Keratinocyte (primary cell): ENCODE data around the gene AGAP1.

Source experiments
- CTCF ChIP-seq, 3 experiments: IDR thresholded peaks in 1 of 3; conservative IDR thresholded peaks in 1 of 3; optimal IDR thresholded peaks in 1 of 3; 2 replicates in 2 of 3; 3 replicates in 1 of 3; pipeline versions ENCODE3 to v1.5.1; 2011; ENCODE audit warnings: low read length in 3 of 3, mild to moderate bottlenecking in 3 of 3, moderate library complexity in 2 of 3, control low read depth in 1 of 3, inconsistent platforms in 1 of 3; ENCODE audit not compliant: insufficient read depth in 2 of 3; ENCODE audit errors: extremely low read depth in 1 of 3
- EZH2 ChIP-seq: IDR thresholded peaks from one replicate; pipeline ENCODE4 v1.6.1; 2012; ENCODE audit warnings: inconsistent platforms, mild to moderate bottlenecking, low read length, moderate library complexity

GRCh38 chr2:235643680-235644511, 150.1 kb downstream of the AGAP1 start:
- TF ChIP-seq CTCF (optimal IDR thresholded peaks at IDR 0.05 in 1 of 3, IDR thresholded peaks at IDR 0.05 in 1 of 3, conservative IDR thresholded peaks at IDR 0.05 in 1 of 3; ENCODE audit: extremely low read depth in 1 of 3, insufficient read depth in 2 of 3, low read length in 3 of 3) = no peak
- TF ChIP-seq EZH2 = no peak
